ENCODE results near the gene CRYL1.
"Not testable (repeated sequence)": the region's sequence is repeated elsewhere in the genome, so short reads cannot be mapped to it uniquely, and the experiment has no call there.

The CRYL1 gene

GRCh38 chr13:20446900-20447299 is 78.8 kb downstream of the CRYL1 start:
- DNase-seq: no peak

GRCh38 chr13:20446405-20446804 is 79.3 kb downstream of the CRYL1 start:
- no peak for DNase-seq

- no peak for DNase-seq
Observed at GRCh38 chr13:20442798-20443381, 82.8 kb downstream of the CRYL1 start.

GRCh38 chr13:20442375-20442774 is 83.3 kb downstream of the CRYL1 start:
- DNase-seq: no peak

- DNase-seq: peak; percentile 67
Observed at GRCh38 chr13:20441879-20442278, 83.8 kb downstream of the CRYL1 start.

GRCh38 chr13:20441056-20441455 is 84.6 kb downstream of the CRYL1 start:
- DNase-seq: no peak

GRCh38 chr13:20439261-20439660 is 86.4 kb downstream of the CRYL1 start:
- no peak for DNase-seq

- DNase-seq: no peak
Observed at GRCh38 chr13:20438801-20439200, 86.9 kb downstream of the CRYL1 start.

GRCh38 chr13:20436505-20436904 is 89.2 kb downstream of the CRYL1 start:
- no peak for DNase-seq

- DNase-seq: no peak
Observed at GRCh38 chr13:20435616-20436368, 89.9 kb downstream of the CRYL1 start.

GRCh38 chr13:20434210-20434609 is 91.4 kb downstream of the CRYL1 start:
- DNase-seq: not testable (repeated sequence)

GRCh38 chr13:20431687-20432384 is 93.8 kb downstream of the CRYL1 start:
- no peak for DNase-seq

- no peak for DNase-seq
Observed at GRCh38 chr13:20431080-20431479, 94.6 kb downstream of the CRYL1 start.

- DNase-seq: no peak
Observed at GRCh38 chr13:20430296-20430695, 95.4 kb downstream of the CRYL1 start.

GRCh38 chr13:20429682-20430081 is 96.0 kb downstream of the CRYL1 start:
- DNase-seq: no peak

GRCh38 chr13:20428666-20429644 is 96.7 kb downstream of the CRYL1 start:
- no peak for DNase-seq

- DNase-seq: no peak
Observed at GRCh38 chr13:20426766-20427448, 98.8 kb downstream of the CRYL1 start.

- DNase-seq: peak; percentile 64
Observed at GRCh38 chr13:20425819-20426219, 99.8 kb downstream of the CRYL1 start.

- DNase-seq: no peak
Observed at GRCh38 chr13:20424949-20425348, 100.7 kb downstream of the CRYL1 start.

- DNase-seq: no peak
Observed at GRCh38 chr13:20424559-20424852, 101.2 kb downstream of the CRYL1 start.

- DNase-seq: no peak
Observed at GRCh38 chr13:20422362-20422761, 103.3 kb downstream of the CRYL1 start.

- DNase-seq: no peak
Observed at GRCh38 chr13:20420938-20421337, 104.7 kb downstream of the CRYL1 start.

GRCh38 chr13:20418953-20419352 is 106.7 kb downstream of the CRYL1 start:
- no peak for DNase-seq
